ENCODE measurements around the gene SFT2D3. TPM values are rescaled to one million over a fixed set of nuclear protein-coding genes. Genes with fewer than 3 reads are reported as not detected.

Gene SFT2D3
- polyA plus RNA-seq, 1 experiment: 3.5 TPM

- CTCF ChIA-PET: no interaction called here
- Histone ChIP-seq H3K4me3 (ENCODE audit: low read depth, low read length) (no peak overlapping the region), H3K27me3 (ENCODE audit: control insufficient read depth, insufficient read depth, low read length) (no peaks in the 10 kb centered on the region), H3K36me3 (ENCODE audit: control insufficient read depth, insufficient read depth, low read length) (peaks cover 24% of the 10 kb centered on the region)
- POLR2A ChIA-PET: no interaction called here
- TF ChIP-seq CTCF (IDR thresholded peaks at IDR 0.05; ENCODE audit: insufficient read depth, low read depth, low read length): no peak
- no peak for DNase-seq (ENCODE audit: low read depth)
Measured at GRCh38 chr2:127658146-127658545, 43.2 kb upstream of the SFT2D3 start.

- no peaks in the 10 kb centered on the region for H3K27me3 ChIP-seq (ENCODE audit: control insufficient read depth, insufficient read depth, low read length)
- POLR2A ChIA-PET: no interaction called here
- no peak overlapping the region for H3K4me3 ChIP-seq (ENCODE audit: low read depth, low read length)
- H3K36me3 ChIP-seq (ENCODE audit: control insufficient read depth, insufficient read depth, low read length): peaks cover 23% of the 10 kb centered on the region
- no peak for DNase-seq (ENCODE audit: low read depth)
- CTCF ChIA-PET: interaction anchor here (0.6 kb wide), 1 partner anchor 16 kb away, joined by 4 read pairs; no protein-coding TSS in a partner anchor
- TF ChIP-seq CTCF (IDR thresholded peaks at IDR 0.05; ENCODE audit: insufficient read depth, low read depth, low read length): no peak
Measured at GRCh38 chr2:127658641-127659407, 42.5 kb upstream of the SFT2D3 start.

- Histone ChIP-seq H3K36me3 (ENCODE audit: control insufficient read depth, insufficient read depth, low read length) (peaks cover 21% of the 10 kb centered on the region), H3K4me3 (ENCODE audit: low read depth, low read length) (no peak overlapping the region), H3K27me3 (ENCODE audit: control insufficient read depth, insufficient read depth, low read length) (no peaks in the 10 kb centered on the region)
- DNase-seq (ENCODE audit: low read depth): no peak
- POLR2A ChIA-PET: no interaction called here
- CTCF ChIA-PET: interaction anchor here (0.6 to 1.1 kb wide), 2 partner anchors 15 to 68 kb away, joined by 3 to 4 read pairs; no protein-coding TSS in a partner anchor
- no peak for TF ChIP-seq CTCF (IDR thresholded peaks at IDR 0.05; ENCODE audit: insufficient read depth, low read depth, low read length)
Measured at GRCh38 chr2:127659408-127660290, 41.6 kb upstream of the SFT2D3 start.

- ChIA-PET POLR2A (no interaction called here), CTCF (interaction anchor here (1.1 kb wide), 1 partner anchor 69 kb away, joined by 3 read pairs; no protein-coding TSS in a partner anchor)
- H3K4me3 ChIP-seq (ENCODE audit: low read depth, low read length): no peak overlapping the region
- DNase-seq (ENCODE audit: low read depth): no peak
- H3K27me3 ChIP-seq (ENCODE audit: control insufficient read depth, insufficient read depth, low read length): no peaks in the 10 kb centered on the region
- TF ChIP-seq CTCF (IDR thresholded peaks at IDR 0.05; ENCODE audit: insufficient read depth, low read depth, low read length): no peak
- peaks cover 19% of the 10 kb centered on the region for H3K36me3 ChIP-seq (ENCODE audit: control insufficient read depth, insufficient read depth, low read length)
Measured at GRCh38 chr2:127660291-127660578, 41.1 kb upstream of the SFT2D3 start.

- no peak for TF ChIP-seq CTCF (IDR thresholded peaks at IDR 0.05; ENCODE audit: insufficient read depth, low read depth, low read length)
- Histone ChIP-seq H3K36me3 (ENCODE audit: control insufficient read depth, insufficient read depth, low read length) (peaks cover 16% of the 10 kb centered on the region), H3K4me3 (ENCODE audit: low read depth, low read length) (no peak overlapping the region), H3K27me3 (ENCODE audit: control insufficient read depth, insufficient read depth, low read length) (no peaks in the 10 kb centered on the region)
- ChIA-PET POLR2A (no interaction called here), CTCF (interaction anchor here (0.8 kb wide), 1 partner anchor 40 kb away, joined by 3 read pairs; no protein-coding TSS in a partner anchor)
- no peak for DNase-seq (ENCODE audit: low read depth)
Measured at GRCh38 chr2:127661072-127661649, 40.1 kb upstream of the SFT2D3 start.

Data from BJ (cell line).